ENCODE data around the gene EVC. TPM values are rescaled to one million over a fixed set of nuclear protein-coding genes. Genes with fewer than 3 reads are reported as not detected.

EVC gene
- total and polyA plus RNA-seq, 4 donors = 2.9 to 40.8 (median 13.6) TPM

- 93 to 94% methylated on average over 12 of the region's 12 CpGs for WGBS, 2 donors
- ATAC-seq (ENCODE audit: insufficient read depth, low FRiP score) (no peak), DNase-seq (no peak)
- TF ChIP-seq CTCF (IDR thresholded peaks at IDR 0.05; ENCODE audit: control extremely low read depth, extremely low read depth) = no peak
- no peaks in the 10 kb centered on the region for H3K4me1 ChIP-seq (ENCODE audit: control insufficient read depth in 5 of 5, insufficient read depth in 5 of 5, low read length in 5 of 5)
- no peaks in the 10 kb centered on the region for H3K9me3 ChIP-seq (ENCODE audit: control insufficient read depth in 4 of 4, insufficient read depth in 3 of 4, low read length in 3 of 4)
- no peak overlapping the region for H3K4me3 ChIP-seq
- H3K27ac ChIP-seq (ENCODE audit: low read depth in 1 of 2, low read length in 1 of 2) = no peak overlapping the region
- no peak overlapping the region for H3K9ac ChIP-seq (ENCODE audit: insufficient read depth in 1 of 2, low read length in 2 of 2)
- H3K27me3 ChIP-seq (ENCODE audit: control insufficient read depth in 3 of 3, insufficient read depth in 3 of 3, low read length in 2 of 3) = no peaks in the 10 kb centered on the region
- peaks cover 0 to 35% (median 24%) of the 10 kb centered on the region in 4 donors for H3K36me3 ChIP-seq (ENCODE audit: control insufficient read depth in 4 of 4, insufficient read depth in 4 of 4, low read length in 4 of 4)
Measured at GRCh38 chr4:5816851-5817375, 105.9 kb downstream of the EVC start.

GRCh38 chr4:5821665-5822358 lies 110.8 kb downstream of the EVC start:
- Histone ChIP-seq H3K9ac (ENCODE audit: insufficient read depth in 1 of 2, low read length in 2 of 2) (no peak overlapping the region), H3K36me3 (ENCODE audit: control insufficient read depth in 4 of 4, insufficient read depth in 4 of 4, low read length in 4 of 4) (peaks cover 0 to 42% (median 21%) of the 10 kb centered on the region in 4 donors), H3K4me3 (no peak overlapping the region), H3K9me3 (ENCODE audit: control insufficient read depth in 4 of 4, insufficient read depth in 3 of 4, low read length in 3 of 4) (no peaks in the 10 kb centered on the region), H3K4me1 (ENCODE audit: control insufficient read depth in 5 of 5, insufficient read depth in 5 of 5, low read length in 5 of 5) (peaks cover 0 to under 1% (median 0%) of the 10 kb centered on the region in 5 donors), H3K27me3 (ENCODE audit: control insufficient read depth in 3 of 3, insufficient read depth in 3 of 3, low read length in 2 of 3) (no peaks in the 10 kb centered on the region), H3K27ac (ENCODE audit: low read depth in 1 of 2, low read length in 1 of 2) (no peak overlapping the region)
- ATAC-seq (ENCODE audit: insufficient read depth, low FRiP score) = no peak
- 72 to 76% methylated on average over 18 of the region's 18 CpGs for WGBS, 2 donors
- DNase-seq = no peak
- peak; percentile 11 for TF ChIP-seq CTCF (IDR thresholded peaks at IDR 0.05; ENCODE audit: control extremely low read depth, extremely low read depth)

GRCh38 chr4:5822619-5823018 lies 111.6 kb downstream of the EVC start:
- H3K9me3 ChIP-seq (ENCODE audit: control insufficient read depth in 4 of 4, insufficient read depth in 3 of 4, low read length in 3 of 4) = no peaks in the 10 kb centered on the region
- H3K27me3 ChIP-seq (ENCODE audit: control insufficient read depth in 3 of 3, insufficient read depth in 3 of 3, low read length in 2 of 3) = no peaks in the 10 kb centered on the region
- H3K36me3 ChIP-seq (ENCODE audit: control insufficient read depth in 4 of 4, insufficient read depth in 4 of 4, low read length in 4 of 4) = peaks cover 0 to 39% (median 20%) of the 10 kb centered on the region in 4 donors
- no peak for TF ChIP-seq CTCF (IDR thresholded peaks at IDR 0.05; ENCODE audit: control extremely low read depth, extremely low read depth)
- H3K4me3 ChIP-seq = no peak overlapping the region
- no peak overlapping the region for H3K27ac ChIP-seq (ENCODE audit: low read depth in 1 of 2, low read length in 1 of 2)
- 44 to 57% methylated on average over 5 of the region's 5 CpGs for WGBS, 2 donors
- ATAC-seq (ENCODE audit: insufficient read depth, low FRiP score) (no peak), DNase-seq (no peak)
- no peak overlapping the region for H3K9ac ChIP-seq (ENCODE audit: insufficient read depth in 1 of 2, low read length in 2 of 2)
- H3K4me1 ChIP-seq (ENCODE audit: control insufficient read depth in 5 of 5, insufficient read depth in 5 of 5, low read length in 5 of 5) = peaks cover 0 to 9% (median 0%) of the 10 kb centered on the region in 5 donors

Measured in lung (tissue), 12 donors.